Rectal smooth muscle tissue (tissue), 1 donor: ENCODE measurements around the gene ZFYVE27.

Experiments
- H3K27ac ChIP-seq: one replicate; pipeline ENCODE4 v1.7.0; 2013; ENCODE audit warnings: low read depth, low read length, inconsistent platforms
- H3K27me3 ChIP-seq: one replicate; pipeline ENCODE4 v1.7.0; 2013; ENCODE audit warnings: low read length; ENCODE audit not compliant: control insufficient read depth, insufficient read depth
- H3K36me3 ChIP-seq: one replicate; pipeline ENCODE4 v1.7.0; 2013; ENCODE audit warnings: low read length; ENCODE audit not compliant: control insufficient read depth, insufficient read depth
- H3K4me1 ChIP-seq: one replicate; pipeline ENCODE4 v1.7.0; 2013; ENCODE audit warnings: low read length; ENCODE audit not compliant: control insufficient read depth, insufficient read depth
- H3K4me3 ChIP-seq: one replicate; pipeline ENCODE4 v1.7.0; 2013; ENCODE audit warnings: low read length
- H3K9ac ChIP-seq: one replicate; pipeline ENCODE4 v1.7.0; 2013; ENCODE audit warnings: low read length

Gene ZFYVE27

GRCh38 chr10:97708167-97708566, 28.8 kb upstream of the ZFYVE27 start:
- Histone ChIP-seq H3K4me3 (no peak overlapping the region), H3K27ac (peak overlapping the region; percentile 19), H3K36me3 (no peaks in the 10 kb centered on the region), H3K9ac (no peak overlapping the region), H3K4me1 (peaks cover 13% of the 10 kb centered on the region), H3K27me3 (no peaks in the 10 kb centered on the region)

- Histone ChIP-seq H3K27me3 (no peaks in the 10 kb centered on the region), H3K9ac (no peak overlapping the region), H3K4me1 (peaks cover 13% of the 10 kb centered on the region), H3K4me3 (no peak overlapping the region), H3K36me3 (no peaks in the 10 kb centered on the region), H3K27ac (peak overlapping the region; percentile 66)
These were observed 27.7 kb upstream of the ZFYVE27 start for GRCh38 chr10:97708976-97709946.

- H3K27me3 ChIP-seq, result no peaks in the 10 kb centered on the region
- no peak overlapping the region for H3K9ac ChIP-seq
- H3K27ac ChIP-seq, result no peak overlapping the region
- no peak overlapping the region for H3K4me3 ChIP-seq
- peaks cover 5% of the 10 kb centered on the region for H3K36me3 ChIP-seq
- peaks cover 27% of the 10 kb centered on the region for H3K4me1 ChIP-seq
These were observed 25.0 kb upstream of the ZFYVE27 start for GRCh38 chr10:97711640-97712572.

GRCh38 chr10:97713339-97713825, 23.5 kb upstream of the ZFYVE27 start, which contains the start of gene MARVELD1:
Gene MARVELD1 (plus strand): TSS chr10:97713730. CDS start chr10:97713877, 147 bp downstream.
- Histone ChIP-seq H3K4me1 (peaks cover 37% of the 10 kb centered on the region), H3K27me3 (no peaks in the 10 kb centered on the region), H3K27ac (peak within 1 kb of the TSS; percentile 95), H3K4me3 (peak within 1 kb of the TSS; percentile 94), H3K9ac (peak within 1 kb of the TSS; percentile 50), H3K36me3 (peaks cover 8% of the 10 kb centered on the region)

- Histone ChIP-seq H3K27me3 (no peaks in the 10 kb centered on the region), H3K27ac (peak overlapping the region; percentile 95), H3K4me1 (peaks cover 41% of the 10 kb centered on the region), H3K9ac (peak overlapping the region; percentile 50), H3K4me3 (peak overlapping the region; percentile 94), H3K36me3 (peaks cover 8% of the 10 kb centered on the region)
These were observed 23.0 kb upstream of the ZFYVE27 start for GRCh38 chr10:97713826-97714400.

- H3K4me3 ChIP-seq, result peak overlapping the region; percentile 94
- peaks cover 8% of the 10 kb centered on the region for H3K36me3 ChIP-seq
- peak overlapping the region; percentile 50 for H3K9ac ChIP-seq
- H3K27ac ChIP-seq, result peak overlapping the region; percentile 95
- no peaks in the 10 kb centered on the region for H3K27me3 ChIP-seq
- peaks cover 46% of the 10 kb centered on the region for H3K4me1 ChIP-seq
These were observed 22.3 kb upstream of the ZFYVE27 start for GRCh38 chr10:97714401-97715258.

GRCh38 chr10:97715259-97715874, 21.6 kb upstream of the ZFYVE27 start:
- H3K4me3 ChIP-seq, result peak overlapping the region; percentile 94
- H3K9ac ChIP-seq, result no peak overlapping the region
- peaks cover 8% of the 10 kb centered on the region for H3K36me3 ChIP-seq
- peaks cover 42% of the 10 kb centered on the region for H3K4me1 ChIP-seq
- H3K27me3 ChIP-seq, result no peaks in the 10 kb centered on the region
- H3K27ac ChIP-seq, result peak overlapping the region; percentile 95

- Histone ChIP-seq H3K27ac (peak overlapping the region; percentile 60), H3K9ac (no peak overlapping the region), H3K4me3 (no peak overlapping the region), H3K27me3 (no peaks in the 10 kb centered on the region), H3K4me1 (peaks cover 42% of the 10 kb centered on the region), H3K36me3 (peaks cover 8% of the 10 kb centered on the region)
These were observed 19.3 kb upstream of the ZFYVE27 start for GRCh38 chr10:97717627-97718026.

- Histone ChIP-seq H3K9ac (no peak overlapping the region), H3K27ac (peak overlapping the region; percentile 60), H3K36me3 (peaks cover 8% of the 10 kb centered on the region), H3K4me3 (no peak overlapping the region), H3K27me3 (no peaks in the 10 kb centered on the region), H3K4me1 (peaks cover 40% of the 10 kb centered on the region)
These were observed 18.8 kb upstream of the ZFYVE27 start for GRCh38 chr10:97718178-97718577.

GRCh38 chr10:97718659-97719142, 18.2 kb upstream of the ZFYVE27 start:
- Histone ChIP-seq H3K27me3 (no peaks in the 10 kb centered on the region), H3K9ac (no peak overlapping the region), H3K27ac (peak overlapping the region; percentile 25), H3K4me1 (peaks cover 40% of the 10 kb centered on the region), H3K4me3 (peak overlapping the region; percentile 18), H3K36me3 (peaks cover 8% of the 10 kb centered on the region)

- Histone ChIP-seq H3K27me3 (no peaks in the 10 kb centered on the region), H3K9ac (no peak overlapping the region), H3K36me3 (peaks cover 8% of the 10 kb centered on the region), H3K27ac (no peak overlapping the region), H3K4me3 (no peak overlapping the region), H3K4me1 (peaks cover 40% of the 10 kb centered on the region)
These were observed 17.3 kb upstream of the ZFYVE27 start for GRCh38 chr10:97719602-97720001.
